Ammon's horn (tissue), 1 donor: ENCODE data around the gene RNASE7.
"Not testable (repeated sequence)": the region's sequence is repeated elsewhere in the genome, so short reads cannot be mapped to it uniquely, and the experiment has no call there.

ENCODE experiments used
- DNase-seq: peaks from one replicate; pipeline ENCODE4 v3.0.0-alpha.2; 2016; ENCODE audit warnings: low spot score

Gene RNASE7, protein sequence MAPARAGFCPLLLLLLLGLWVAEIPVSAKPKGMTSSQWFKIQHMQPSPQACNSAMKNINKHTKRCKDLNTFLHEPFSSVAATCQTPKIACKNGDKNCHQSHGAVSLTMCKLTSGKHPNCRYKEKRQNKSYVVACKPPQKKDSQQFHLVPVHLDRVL

GRCh38 chr14:21041676-21042433 is at the start of gene RNASE7:
Gene RNASE7, plus strand, starts transcription at chr14:21042362. Its CDS starts 631 bp downstream, at chr14:21042993.
- no peak for DNase-seq

DNA sequence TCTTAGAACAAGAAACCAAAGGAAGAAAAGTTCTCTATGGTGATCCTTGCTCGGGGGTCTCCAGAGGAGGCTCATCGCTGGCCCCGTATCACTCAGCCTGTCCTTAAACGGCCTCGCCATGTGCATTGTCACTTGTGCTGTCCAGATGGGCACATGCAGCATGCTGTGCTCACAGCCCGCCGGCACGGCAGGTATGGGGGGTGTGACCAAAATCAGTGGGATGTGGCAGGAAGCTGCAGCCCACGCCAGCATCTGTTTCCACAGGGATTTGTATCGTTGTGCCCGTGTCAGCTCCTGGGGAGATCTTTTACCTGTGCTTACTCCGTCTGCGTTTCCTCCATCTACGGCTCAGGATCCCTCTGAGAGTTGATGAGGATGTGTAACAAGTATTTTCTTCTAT is 45.6 kb upstream of the RNASE7 start:
- DNase-seq: no peak

- no peak for DNase-seq
Observed at GRCh38 chr14:20997115-20997514, 45.0 kb upstream of the RNASE7 start.

DNA sequence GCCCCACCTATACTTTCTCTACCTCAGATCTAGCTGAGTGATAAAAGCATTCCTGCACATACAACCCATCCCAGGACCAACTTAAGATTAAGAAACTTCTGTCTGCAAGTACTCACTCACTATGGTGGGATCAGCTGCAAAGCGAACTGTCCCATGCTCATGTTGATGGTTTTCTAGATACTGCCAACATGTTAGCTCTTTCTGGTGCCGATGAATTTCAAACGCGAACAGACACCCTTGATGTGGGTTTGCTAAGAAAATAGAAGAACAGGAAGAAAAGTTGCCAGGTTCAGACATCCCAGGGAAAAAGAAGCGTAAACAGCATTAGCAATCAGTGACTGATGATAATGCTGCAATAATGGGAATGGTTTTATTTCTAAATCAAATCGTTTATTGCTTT is 44.6 kb upstream of the RNASE7 start:
- DNase-seq: no peak

GRCh38 chr14:20998139-20998538 is 44.0 kb upstream of the RNASE7 start:
- no peak for DNase-seq

- no peak for DNase-seq
Observed at GRCh38 chr14:20998674-20999366, 43.3 kb upstream of the RNASE7 start, which contains the start of gene SLC39A2. Gene SLC39A2, plus strand, starts transcription at chr14:20999293. Its CDS starts 154 bp downstream, at chr14:20999447.

GRCh38 chr14:20999591-20999990 is 42.6 kb upstream of the RNASE7 start:
- no peak for DNase-seq

DNA sequence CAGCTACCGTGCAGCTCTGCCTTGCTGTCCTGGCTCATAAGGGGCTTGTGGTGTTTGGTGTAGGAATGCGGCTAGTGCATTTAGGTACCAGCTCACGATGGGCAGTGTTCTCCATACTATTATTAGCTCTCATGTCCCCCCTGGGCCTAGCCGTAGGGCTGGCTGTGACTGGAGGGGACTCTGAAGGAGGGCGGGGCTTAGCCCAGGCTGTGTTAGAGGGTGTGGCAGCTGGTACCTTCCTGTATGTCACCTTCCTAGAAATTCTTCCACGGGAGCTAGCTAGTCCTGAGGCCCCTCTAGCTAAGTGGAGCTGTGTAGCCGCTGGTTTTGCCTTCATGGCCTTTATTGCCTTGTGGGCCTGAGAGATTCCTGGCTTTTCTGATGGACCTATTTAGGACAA is 40.9 kb upstream of the RNASE7 start:
- no peak for DNase-seq

GRCh38 chr14:21003788-21004346 is 38.3 kb upstream of the RNASE7 start:
- DNase-seq: no peak

- not testable (repeated sequence) for DNase-seq
Observed at GRCh38 chr14:21009721-21010120, 32.4 kb upstream of the RNASE7 start.

- no peak for DNase-seq
Observed at GRCh38 chr14:21011136-21011535, 31.0 kb upstream of the RNASE7 start.

- peak; percentile 96 for DNase-seq
Observed at GRCh38 chr14:21014761-21015190, 27.4 kb upstream of the RNASE7 start.

- peak; percentile 48 for DNase-seq
Observed at GRCh38 chr14:21015312-21015711, 26.9 kb upstream of the RNASE7 start.

GRCh38 chr14:21016413-21017190 is 25.6 kb upstream of the RNASE7 start:
- DNase-seq: no peak

DNA sequence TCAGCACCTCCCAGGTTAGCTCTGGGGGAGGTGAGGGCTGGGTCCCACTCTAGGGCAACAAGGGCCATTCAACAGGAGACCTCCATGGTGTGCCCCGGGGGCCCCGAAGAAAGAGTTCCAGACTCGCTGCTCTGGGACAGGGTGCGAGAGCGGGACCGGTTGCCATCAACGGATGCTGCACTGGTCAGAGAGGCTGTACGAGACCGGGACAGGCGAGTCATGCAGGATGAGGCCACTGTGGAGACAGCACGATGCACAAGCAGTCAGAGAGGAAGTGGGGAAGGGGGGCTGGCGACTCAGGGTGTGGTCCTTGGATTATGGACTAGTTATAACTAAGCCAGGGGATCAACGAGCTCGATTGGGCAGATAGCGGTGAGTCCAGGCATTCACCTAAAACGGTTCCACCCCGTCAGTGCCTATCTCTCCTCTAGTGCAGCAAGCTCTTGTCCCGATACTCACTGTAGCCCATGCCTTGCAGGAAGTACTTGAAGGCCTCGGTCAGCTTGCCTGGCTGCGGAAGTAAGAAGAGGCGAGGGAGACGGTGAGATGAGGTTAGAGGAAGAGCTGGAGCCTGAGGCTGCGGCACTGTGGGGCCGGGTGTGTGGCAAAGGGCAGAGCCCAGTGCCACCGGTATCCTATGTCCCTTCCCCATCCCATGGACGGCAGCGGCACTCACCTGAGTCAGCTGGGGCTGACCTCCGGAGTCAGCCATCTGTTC is 24.5 kb upstream of the RNASE7 start:
- DNase-seq: peak; percentile 45

GRCh38 chr14:21018286-21018685 is 23.9 kb upstream of the RNASE7 start:
- no peak for DNase-seq

DNA sequence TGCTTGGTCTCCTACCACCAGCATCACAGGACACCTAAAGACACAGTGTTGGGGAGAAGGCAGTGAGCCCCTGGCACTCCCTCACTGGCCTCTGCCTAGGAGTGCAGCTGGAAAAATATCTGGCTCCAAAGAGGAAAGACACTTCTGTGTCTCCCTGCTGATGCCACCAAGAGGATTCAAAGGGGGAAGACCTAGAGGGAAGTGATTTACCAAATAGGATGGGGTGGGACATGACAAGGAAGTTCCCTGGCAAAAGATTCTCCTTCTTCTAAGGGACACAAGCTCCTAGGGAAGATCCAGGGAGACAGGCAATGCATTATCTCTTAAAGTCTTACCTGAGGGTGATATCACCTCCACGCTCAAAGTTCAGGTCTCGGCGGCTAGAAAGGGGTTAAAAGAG is 23.4 kb upstream of the RNASE7 start:
- DNase-seq: no peak

- no peak for DNase-seq
Observed at GRCh38 chr14:21019366-21019765, 22.8 kb upstream of the RNASE7 start.

GRCh38 chr14:21020977-21021545 is 21.1 kb upstream of the RNASE7 start:
- DNase-seq: no peak

- DNase-seq: no peak
Observed at GRCh38 chr14:21022686-21023085, 19.5 kb upstream of the RNASE7 start.

- peak; percentile 81 for DNase-seq
Observed at GRCh38 chr14:21023174-21023573, 19.0 kb upstream of the RNASE7 start.
